IMR-90 (cell line): Measurements from ENCODE around the gene AQP1. TPM values are rescaled to one million over a fixed set of nuclear protein-coding genes. Genes with fewer than 3 reads are reported as not detected.

Source experiments
- ATAC-seq: fragments of 200-7000 bp; cut with Tn5 transposase; 2 replicates; pipeline ENCODE4 v1.9.1; 2020; ENCODE audit warnings: low read depth, mild to moderate bottlenecking, moderate library complexity
- BruUV-seq: library from RNA; stranded (reverse); fragments of 400-500 nt; replicated peaks from 2 replicates; lab custom pipeline; 2021; lab: Mats Ljungman, UMichigan
- CTCF ChIA-PET: fragments of 300-600 bp; formaldehyde crosslinking; extraction: SDS; loops from one replicate; lab custom pipeline; 2021; ENCODE audit warnings: antibody characterized with exemption; lab: Yijun Ruan, JAX
- POLR2A ChIA-PET: fragments of 300-600 bp; sonication (Branson Sonifier 250); formaldehyde crosslinking; loops from one replicate; lab custom pipeline; 2022; ENCODE audit warnings: antibody characterized with exemption; ENCODE audit not compliant: unreplicated experiment; lab: Charles Lee
- DNase-seq: peaks from one replicate; pipeline ENCODE4 v3.0.0; 2013
- H2AFZ ChIP-seq: replicated peaks from 2 replicates; pipeline ENCODE3; 2013; ENCODE audit warnings: low read length, mild to moderate bottlenecking; ENCODE audit not compliant: poor library complexity
- H2AK5ac ChIP-seq: 2 replicates; pipeline ENCODE4 v1.6.1; 2013; ENCODE audit warnings: low read depth, low read length, inconsistent platforms
- H2AK9ac ChIP-seq: replicated peaks from 2 replicates; pipeline ENCODE3; 2013; ENCODE audit warnings: mild to moderate bottlenecking, low read depth, low read length, moderate library complexity; ENCODE audit not compliant: poor library complexity
- H2BK120ac ChIP-seq: 2 replicates; pipeline ENCODE4 v1.6.1; 2013; ENCODE audit warnings: low read depth, low read length, inconsistent platforms
- H2BK15ac ChIP-seq: 3 replicates; pipeline ENCODE4 v1.6.1; 2013; ENCODE audit warnings: low read depth, low read length, inconsistent platforms
- H2BK20ac ChIP-seq: 2 replicates; pipeline ENCODE4 v1.6.1; 2013; ENCODE audit warnings: low read depth, mild to moderate bottlenecking, inconsistent platforms, low read length, moderate library complexity
- H2BK5ac ChIP-seq: 2 replicates; pipeline ENCODE4 v1.6.1; 2013; ENCODE audit warnings: mild to moderate bottlenecking, low read depth, low read length, inconsistent platforms; ENCODE audit not compliant: poor library complexity, severe bottlenecking
- H3K14ac ChIP-seq: replicated peaks from 2 replicates; pipeline ENCODE4 v1.6.1; 2013; ENCODE audit warnings: low read depth, low read length, inconsistent platforms
- H3K18ac ChIP-seq: 2 replicates; pipeline ENCODE4 v1.6.1; 2013; ENCODE audit warnings: low read depth, low read length, control low read depth
- H3K23ac ChIP-seq: 2 replicates; pipeline ENCODE4 v1.6.1; 2013; ENCODE audit warnings: low read depth, low read length, inconsistent platforms
- H3K27ac ChIP-seq: 2 replicates; pipeline ENCODE4 v1.5.1; 2013; ENCODE audit warnings: mild to moderate bottlenecking, control low read depth, low read length; ENCODE audit not compliant: insufficient read depth
- H3K27me3 ChIP-seq: 2 replicates; pipeline ENCODE4 v1.6.1; 2013; ENCODE audit warnings: low read length; ENCODE audit not compliant: control insufficient read depth, insufficient read depth
- H3K36me3 ChIP-seq: 2 replicates; pipeline ENCODE4 v1.6.1; 2013; ENCODE audit warnings: low read length, mixed read lengths; ENCODE audit not compliant: control insufficient read depth, insufficient read depth
- H3K4ac ChIP-seq: 2 replicates; pipeline ENCODE4 v1.6.1; 2013; ENCODE audit warnings: low read depth, low read length, inconsistent platforms
- H3K4me1 ChIP-seq: 2 replicates; pipeline ENCODE4 v1.6.1; 2013; ENCODE audit warnings: low read length, mixed read lengths; ENCODE audit not compliant: control insufficient read depth, insufficient read depth
- H3K4me2 ChIP-seq: 2 replicates; pipeline ENCODE4 v1.6.1; 2013; ENCODE audit warnings: low read depth, mild to moderate bottlenecking, control low read depth, low read length, moderate library complexity
- H3K4me3 ChIP-seq: 2 replicates; pipeline ENCODE4 v1.5.1; 2013; ENCODE audit warnings: low read depth, mild to moderate bottlenecking, control low read depth, low read length, moderate library complexity; ENCODE audit not compliant: insufficient read depth
- H3K56ac ChIP-seq: 2 replicates; pipeline ENCODE4 v1.6.1; 2013; ENCODE audit warnings: low read length, inconsistent platforms; ENCODE audit not compliant: insufficient read depth; ENCODE audit errors: extremely low read depth
- H3K79me1 ChIP-seq, 2 experiments: 2 replicates each; pipeline ENCODE4 v1.6.1; 2013; ENCODE audit warnings: low read length in 2 of 2, inconsistent platforms in 1 of 2, low read depth in 1 of 2
- H3K9ac ChIP-seq: 2 replicates; pipeline ENCODE4 v1.6.1; 2013; ENCODE audit warnings: low read depth, low read length, control low read depth
- H3K9me1 ChIP-seq: 2 replicates; pipeline ENCODE4 v1.6.1; 2013; ENCODE audit warnings: low read length, inconsistent platforms; ENCODE audit not compliant: insufficient read depth
- H3K9me3 ChIP-seq: 2 replicates; pipeline ENCODE4 v1.6.1; 2013; ENCODE audit warnings: low read length; ENCODE audit not compliant: control insufficient read depth, insufficient read depth
- H4K20me1 ChIP-seq: 2 replicates; pipeline ENCODE4 v1.6.1; 2013; ENCODE audit warnings: low read length, inconsistent platforms; ENCODE audit not compliant: insufficient read depth
- H4K5ac ChIP-seq: 2 replicates; pipeline ENCODE4 v1.6.1; 2013; ENCODE audit warnings: mild to moderate bottlenecking, low read depth, low read length, control low read depth
- H4K8ac ChIP-seq, 2 experiments: 2 replicates each; pipeline ENCODE4 v1.6.1; 2013; ENCODE audit warnings: low read depth in 2 of 2, low read length in 2 of 2, control low read depth in 1 of 2, inconsistent platforms in 1 of 2
- H4K91ac ChIP-seq: 2 replicates; pipeline ENCODE4 v1.6.1; 2013; ENCODE audit warnings: low read depth, low read length, inconsistent platforms; ENCODE audit not compliant: insufficient read depth
- MAFK ChIP-seq: IDR thresholded peaks from 2 replicates; pipeline ENCODE4 v1.6.1; 2012; ENCODE audit warnings: low read depth, low read length, improper control_type of control experiment
- whole genome bisulfite sequencing, 2 experiments: methylation state at CpG; one replicate each; pipeline versions ENCODE4 v1.1.5 to v1.1.7; 2013; ENCODE audit warnings: missing lambda C conversion rate in 2 of 2; ENCODE audit not compliant: insufficient read length in 1 of 2; ENCODE audit errors: extremely low coverage in 2 of 2; 5-methylcytosine and 5-hydroxymethylcytosine counted together
- dilution Hi-C: fragments of 300-500 bp; cut with HindIII; formaldehyde crosslinking; loops from one replicate; pipeline ENCODE4 v1.14.3; 2018; ENCODE audit warnings: low sequenced_read_pairs; ENCODE audit not compliant: unreplicated experiment
- in situ Hi-C: fragments of 300-500 bp; cut with MboI; formaldehyde crosslinking; loops from 3 replicates; pipeline ENCODE4 v1.14.3; 2019; ENCODE audit warnings: low sequenced_read_pairs, inconsistent platforms, mixed read lengths
- intact Hi-C: fragments of 100-400 bp; cut with micrococcal nuclease; formaldehyde crosslinking; loops from 2 replicates; pipeline ENCODE4 v1.10.0; 2022
- polyA plus RNA-seq, 3 experiments: library from polyadenylated mRNA; depleted of rRNA; stranded (reverse); fragments of >200 nt; gene quantifications; 2 replicates each; pipeline ENCODE4 v1.2.3, GENCODE V29; 2012; ENCODE audit warnings: low replicate concordance in 1 of 3
- total RNA-seq: library from RNA; depleted of rRNA; stranded (reverse); fragments of >200 nt; gene quantifications from 2 replicates; pipeline ENCODE4 v1.2.3, GENCODE V29; 2012

Gene AQP1
- total and polyA plus RNA-seq, 2 of the 4 experiments (the other 2 are of a cell fraction), result 0.18 to 0.39 TPM

GRCh38 chr7:30873207-30873606, 38.4 kb upstream of the AQP1 start:
- Histone ChIP-seq H3K4me1 (peaks cover 1% of the 10 kb centered on the region; the same call in 1 of the 2 replicates), H4K5ac (no peak overlapping the region), H2BK120ac (no peak overlapping the region), H3K9me1 (no peaks in the 10 kb centered on the region; the same call in 1 of the 2 replicates), H3K79me1 (no peaks in the 10 kb centered on the region), H2BK20ac (no peak overlapping the region), H3K27me3 (no peaks in the 10 kb centered on the region), H3K4me2 (no peak overlapping the region), H4K20me1 (no peaks in the 10 kb centered on the region), H3K9me3 (peaks cover 5% of the 10 kb centered on the region; the same call in 1 of the 2 replicates), H2AK5ac (no peak overlapping the region), H4K8ac (no peak overlapping the region), H2AFZ (no peak overlapping the region), H4K91ac (no peak overlapping the region), H3K27ac (no peak overlapping the region), H3K18ac (no peak overlapping the region), H2BK5ac (no peak overlapping the region), H3K14ac (no peak overlapping the region), H2AK9ac (no peak overlapping the region), H3K4me3 (no peak overlapping the region), H3K23ac (no peak overlapping the region), H3K36me3 (peaks cover 4% of the 10 kb centered on the region), H2BK15ac (no peak overlapping the region), H3K4ac (no peak overlapping the region), H3K9ac (no peak overlapping the region), H3K56ac (no peak overlapping the region; the same call in 1 of the 2 replicates)
- dilution Hi-C loops, result no loop called here
- in situ Hi-C loops, result no loop called here
- DNase-seq, result no peak
- no peak for TF ChIP-seq MAFK
- no TSS peak for BruUV-seq
- ChIA-PET POLR2A (no interaction called here), CTCF (no interaction called here)
- ATAC-seq, result no peak
- WGBS, 2 experiments, result no CpG with 5 or more reads among the region's 2 CpGs
- intact Hi-C loops, result no loop called here
